Liver (tissue), 3 donors: Measurements from ENCODE around the gene RYR2.

ENCODE experiments used
- CTCF ChIP-seq: fragments of 150-350 bp; IDR thresholded peaks from 2 replicates; pipeline ENCODE4 v1.5.1; 2017; ENCODE audit warnings: improper control_type of control experiment, low read depth, low read length; ENCODE audit not compliant: missing input control
- HNF4G ChIP-seq: IDR thresholded peaks from 2 replicates; pipeline ENCODE4 v1.6.1; 2016; ENCODE audit warnings: antibody characterized with exemption
- TAF1 ChIP-seq: conservative IDR thresholded peaks from 2 replicates; pipeline ENCODE4 v1.6.1; 2016; ENCODE audit warnings: antibody characterized with exemption, mild to moderate bottlenecking
- TF ChIP-seq, protein P1 (sequence below): IDR thresholded peaks from 2 replicates; pipeline ENCODE4 v1.6.1; 2016; ENCODE audit warnings: antibody characterized with exemption
- donor health status: healthy.
- donor health status: healthy.

DNA sequence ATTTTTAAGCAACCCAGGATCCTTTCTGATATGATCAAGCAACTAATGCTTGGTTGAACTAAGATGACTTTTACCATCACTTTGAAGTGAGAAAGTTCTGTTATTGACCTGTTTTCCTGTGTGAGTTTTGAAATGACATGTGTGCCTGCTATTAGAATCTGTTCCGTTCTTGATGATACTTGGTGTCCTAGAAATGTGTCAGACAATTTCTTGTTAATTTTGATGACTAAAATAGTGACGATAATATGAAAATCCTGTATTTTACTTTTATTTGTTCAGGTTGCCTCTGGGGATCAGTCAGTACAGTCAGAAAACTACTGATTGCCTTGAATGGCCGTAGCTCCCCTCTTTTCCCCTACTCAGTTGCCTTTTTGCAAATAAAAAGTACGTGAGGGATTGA, 228.0 kb downstream of the RYR2 start:
- TF ChIP-seq CTCF, result no peak
- TF ChIP-seq, protein P1, sequence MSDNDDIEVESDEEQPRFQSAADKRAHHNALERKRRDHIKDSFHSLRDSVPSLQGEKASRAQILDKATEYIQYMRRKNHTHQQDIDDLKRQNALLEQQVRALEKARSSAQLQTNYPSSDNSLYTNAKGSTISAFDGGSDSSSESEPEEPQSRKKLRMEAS, result no peak
- no peak for TF ChIP-seq TAF1
- no peak for TF ChIP-seq HNF4G
